Measurements from ENCODE around the gene ARFGAP1. TPM values are rescaled to one million over a fixed set of nuclear protein-coding genes. Genes with fewer than 3 reads are reported as not detected.

Gene ARFGAP1
- total RNA-seq, 1 donor from 2014 or later, result 67.0 TPM

DNA sequence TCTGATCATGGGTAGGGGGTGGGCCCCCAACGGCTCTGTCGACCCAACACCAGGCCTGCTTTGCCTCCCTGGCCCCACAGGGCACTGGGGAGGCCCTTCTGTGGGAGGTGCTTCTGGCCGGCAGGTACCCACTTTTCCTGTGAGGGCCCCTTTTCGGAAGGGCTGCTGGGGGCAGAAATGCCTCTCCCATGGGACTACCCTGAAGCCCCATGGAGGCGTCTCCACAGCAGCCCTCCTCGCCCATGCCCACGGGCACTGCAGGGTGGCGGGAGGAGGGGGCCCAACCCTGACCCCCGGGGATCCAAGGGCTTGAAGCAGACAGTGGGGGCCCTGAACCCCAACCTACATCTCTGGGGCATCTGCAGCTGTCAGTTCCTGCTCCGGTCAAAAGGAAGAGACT is 34.6 kb upstream of the ARFGAP1 start:
- TF ChIP-seq, protein P1, sequence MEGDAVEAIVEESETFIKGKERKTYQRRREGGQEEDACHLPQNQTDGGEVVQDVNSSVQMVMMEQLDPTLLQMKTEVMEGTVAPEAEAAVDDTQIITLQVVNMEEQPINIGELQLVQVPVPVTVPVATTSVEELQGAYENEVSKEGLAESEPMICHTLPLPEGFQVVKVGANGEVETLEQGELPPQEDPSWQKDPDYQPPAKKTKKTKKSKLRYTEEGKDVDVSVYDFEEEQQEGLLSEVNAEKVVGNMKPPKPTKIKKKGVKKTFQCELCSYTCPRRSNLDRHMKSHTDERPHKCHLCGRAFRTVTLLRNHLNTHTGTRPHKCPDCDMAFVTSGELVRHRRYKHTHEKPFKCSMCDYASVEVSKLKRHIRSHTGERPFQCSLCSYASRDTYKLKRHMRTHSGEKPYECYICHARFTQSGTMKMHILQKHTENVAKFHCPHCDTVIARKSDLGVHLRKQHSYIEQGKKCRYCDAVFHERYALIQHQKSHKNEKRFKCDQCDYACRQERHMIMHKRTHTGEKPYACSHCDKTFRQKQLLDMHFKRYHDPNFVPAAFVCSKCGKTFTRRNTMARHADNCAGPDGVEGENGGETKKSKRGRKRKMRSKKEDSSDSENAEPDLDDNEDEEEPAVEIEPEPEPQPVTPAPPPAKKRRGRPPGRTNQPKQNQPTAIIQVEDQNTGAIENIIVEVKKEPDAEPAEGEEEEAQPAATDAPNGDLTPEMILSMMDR (IDR thresholded peaks at IDR 0.05), result no peak

DNA sequence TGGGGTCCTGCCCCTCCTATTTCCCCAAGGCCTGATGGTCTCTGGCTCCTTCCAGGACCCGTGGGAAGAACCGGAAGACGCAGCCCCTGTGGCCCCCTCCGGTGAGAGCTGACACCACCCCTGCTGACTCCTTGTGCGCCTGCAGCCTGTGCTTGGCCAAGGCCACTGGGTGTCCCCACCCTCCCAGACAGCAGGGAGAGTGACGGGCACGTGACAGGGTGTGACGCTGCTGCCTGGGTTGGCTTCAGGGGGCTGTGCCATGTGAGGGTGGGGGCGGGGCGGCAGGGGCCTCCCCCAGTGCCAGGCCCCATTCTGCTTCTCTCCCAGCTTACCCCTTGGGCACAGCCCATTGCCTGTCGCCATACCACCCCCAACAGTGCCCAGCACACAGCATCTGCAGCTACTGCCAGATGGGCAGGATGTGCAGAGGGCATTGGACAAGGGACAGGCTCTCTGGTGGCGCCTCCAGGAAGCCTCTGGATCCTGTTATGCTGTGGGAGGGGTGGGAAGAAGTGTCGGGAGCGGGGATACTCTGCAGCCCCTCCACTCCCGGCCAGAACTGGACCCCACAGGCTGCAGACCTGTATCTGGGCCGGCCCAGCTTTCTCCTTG is 34.0 kb upstream of the ARFGAP1 start:
- H3K27me3 ChIP-seq, result peaks cover 31% of the 10 kb centered on the region
- H3K9me3 ChIP-seq, result no peaks in the 10 kb centered on the region
- TF ChIP-seq, protein P1 (IDR thresholded peaks at IDR 0.05), result no peak
- no peak for DNase-seq
- ATAC-seq, result peak; percentile 4
- no peaks in the 10 kb centered on the region for H3K4me1 ChIP-seq
- no peaks in the 10 kb centered on the region for H3K36me3 ChIP-seq
- H3K4me3 ChIP-seq, result no peak overlapping the region
- intact Hi-C loops (cut with DNase I), result no loop called here
- no peak overlapping the region for H3K27ac ChIP-seq

More for the DNA sequence above, 34.6 kb upstream of the ARFGAP1 start:
- intact Hi-C loops (cut with DNase I), result no loop called here
- H3K9me3 ChIP-seq, result no peaks in the 10 kb centered on the region
- no peak overlapping the region for H3K4me3 ChIP-seq
- no peaks in the 10 kb centered on the region for H3K4me1 ChIP-seq
- H3K36me3 ChIP-seq, result no peaks in the 10 kb centered on the region
- DNase-seq, result no peak
- no peak for ATAC-seq
- peaks cover 31% of the 10 kb centered on the region for H3K27me3 ChIP-seq
- H3K27ac ChIP-seq, result no peak overlapping the region

DNA sequence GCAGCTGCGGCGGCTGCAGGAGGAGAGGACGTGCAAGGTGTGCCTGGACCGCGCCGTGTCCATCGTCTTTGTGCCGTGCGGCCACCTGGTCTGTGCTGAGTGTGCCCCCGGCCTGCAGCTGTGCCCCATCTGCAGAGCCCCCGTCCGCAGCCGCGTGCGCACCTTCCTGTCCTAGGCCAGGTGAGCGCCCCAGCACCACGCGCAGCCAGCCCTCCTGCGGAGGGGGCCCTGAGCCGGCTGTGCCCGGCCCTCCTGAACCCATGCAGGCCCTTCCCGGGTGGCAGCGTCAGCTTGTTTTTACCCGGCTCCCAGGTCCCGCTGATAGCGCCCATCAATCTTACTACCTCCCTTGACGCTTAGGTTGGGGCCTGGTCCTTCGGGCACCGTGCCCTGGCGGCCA is 33.2 kb upstream of the ARFGAP1 start:
- Histone ChIP-seq H3K36me3 (no peaks in the 10 kb centered on the region), H3K4me3 (no peak overlapping the region), H3K9me3 (no peaks in the 10 kb centered on the region), H3K27ac (no peak overlapping the region), H3K27me3 (peaks cover 28% of the 10 kb centered on the region), H3K4me1 (no peaks in the 10 kb centered on the region)
- DNase-seq (no peak), ATAC-seq (no peak)
- intact Hi-C loops (cut with DNase I), result no loop called here
- TF ChIP-seq, protein P1 (IDR thresholded peaks at IDR 0.05), result no peak

DNA sequence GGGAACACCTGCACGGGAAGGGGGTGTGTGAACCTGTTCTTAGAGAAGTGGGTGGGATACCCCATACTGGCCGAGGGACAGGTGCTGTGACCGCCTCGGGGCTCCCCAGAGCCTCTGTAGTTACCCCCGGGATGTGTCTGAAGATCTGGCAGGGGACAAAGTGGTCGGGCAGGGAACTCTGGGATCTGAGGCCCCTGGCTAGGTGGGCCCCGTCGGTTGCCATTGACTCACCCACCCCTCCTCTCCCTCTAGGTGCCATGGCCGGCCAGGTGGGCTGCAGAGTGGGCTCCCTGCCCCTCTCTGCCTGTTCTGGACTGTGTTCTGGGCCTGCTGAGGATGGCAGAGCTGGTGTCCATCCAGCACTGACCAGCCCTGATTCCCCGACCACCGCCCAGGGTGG is 32.6 kb upstream of the ARFGAP1 start:
- Histone ChIP-seq H3K9me3 (no peaks in the 10 kb centered on the region), H3K4me1 (no peaks in the 10 kb centered on the region), H3K36me3 (no peaks in the 10 kb centered on the region), H3K4me3 (no peak overlapping the region), H3K27ac (no peak overlapping the region), H3K27me3 (peaks cover 25% of the 10 kb centered on the region)
- TF ChIP-seq, protein P1 (IDR thresholded peaks at IDR 0.05), result no peak
- DNase-seq (no peak), ATAC-seq (no peak)
- intact Hi-C loops (cut with DNase I), result no loop called here

DNA sequence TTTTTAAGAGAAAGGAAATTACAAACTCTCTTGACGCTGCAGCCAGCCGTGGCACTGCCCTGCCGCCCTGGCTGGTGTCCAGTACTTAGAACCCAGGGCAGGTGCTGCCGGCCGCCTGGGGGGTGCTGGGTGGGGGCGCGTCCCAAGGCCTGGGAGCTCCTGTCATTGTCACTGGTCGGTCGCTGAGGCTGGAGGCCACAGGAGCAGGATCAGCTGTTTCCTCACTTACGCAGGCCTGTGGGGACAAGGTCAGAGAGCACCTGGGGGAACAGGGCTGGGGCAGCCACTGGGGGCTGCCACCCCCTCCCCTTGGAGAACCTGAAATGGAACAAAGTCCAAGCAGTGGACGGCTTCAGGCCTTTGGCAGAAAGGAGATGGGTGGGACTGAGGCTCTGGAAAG is 31.3 kb upstream of the ARFGAP1 start:
- no peak overlapping the region for H3K27ac ChIP-seq
- no peak for ATAC-seq
- TF ChIP-seq, protein P1 (IDR thresholded peaks at IDR 0.05), result no peak

DNA sequence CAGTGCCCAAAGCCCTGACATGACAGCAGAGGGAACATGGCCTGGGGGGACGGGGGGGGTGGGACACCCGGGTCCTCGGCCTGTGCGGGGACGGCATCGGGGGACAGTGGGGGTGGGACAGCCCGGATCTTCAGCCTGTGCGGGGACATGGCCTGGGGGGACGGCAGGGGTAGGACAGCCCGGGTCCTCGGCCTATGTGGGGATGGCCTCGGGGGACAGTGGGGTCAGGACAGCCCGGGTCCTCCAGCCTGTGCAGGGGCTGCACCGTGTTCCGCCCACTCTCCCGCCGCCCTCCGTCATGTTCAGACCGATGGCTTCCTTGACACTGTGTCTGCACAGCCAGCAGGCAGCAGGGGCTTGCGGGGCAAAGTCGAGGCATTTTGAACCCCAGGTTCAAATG is 29.9 kb upstream of the ARFGAP1 start:
- peaks cover 15% of the 10 kb centered on the region for H3K27me3 ChIP-seq
- H3K27ac ChIP-seq, result no peak overlapping the region
- H3K36me3 ChIP-seq, result no peaks in the 10 kb centered on the region
- H3K4me1 ChIP-seq, result no peaks in the 10 kb centered on the region
- no peak for ATAC-seq
- TF ChIP-seq, protein P1 (IDR thresholded peaks at IDR 0.05), result no peak
- no peak overlapping the region for H3K4me3 ChIP-seq
- H3K9me3 ChIP-seq, result no peaks in the 10 kb centered on the region
- intact Hi-C loops (cut with DNase I), result no loop called here
- no peak for DNase-seq

More for the DNA sequence above, 31.3 kb upstream of the ARFGAP1 start:
- peaks cover 15% of the 10 kb centered on the region for H3K27me3 ChIP-seq
- no peaks in the 10 kb centered on the region for H3K9me3 ChIP-seq
- H3K4me3 ChIP-seq, result no peak overlapping the region
- H3K36me3 ChIP-seq, result no peaks in the 10 kb centered on the region
- intact Hi-C loops (cut with DNase I), result no loop called here
- no peak for DNase-seq
- no peaks in the 10 kb centered on the region for H3K4me1 ChIP-seq
